ENCODE data around the gene SYCP2L. TPM values are rescaled to one million over a fixed set of nuclear protein-coding genes. Genes with fewer than 3 reads are reported as not detected.

The SYCP2L gene
- total and polyA plus RNA-seq, 3 donors from 2014 or later = 5.4 to 8.7 (median 6.9) TPM

Other genes with a start within 250 kb of the SYCP2L start
- 10 to 100 TPM in 1 of 2 donors, 1 to 10 TPM in 1; 7.9 to 14.3 TPM for gene C6orf52, start 192.4 kb upstream of the SYCP2L start, total RNA-seq
- 21.7 TPM for gene C6orf52, start 192.4 kb upstream of the SYCP2L start, polyA plus RNA-seq (ENCODE audit: insufficient read depth, low read depth, low replicate concordance)
- 10 to 100 TPM; 11.0 to 12.5 TPM for gene PAK1IP1, start 192.1 kb upstream of the SYCP2L start, total RNA-seq
- gene PAK1IP1, start 192.1 kb upstream of the SYCP2L start, polyA plus RNA-seq (ENCODE audit: insufficient read depth, low read depth, low replicate concordance) = 9.5 TPM
- gene TMEM14C, start 164.0 kb upstream of the SYCP2L start, total RNA-seq = 10 to 100 TPM; 71.3 to 83.4 TPM
- 90.1 TPM for gene TMEM14C, start 164.0 kb upstream of the SYCP2L start, polyA plus RNA-seq (ENCODE audit: insufficient read depth, low read depth, low replicate concordance)
- gene TMEM14B, start 139.2 kb upstream of the SYCP2L start, total RNA-seq = 100 to 1,000 TPM in 1 of 2 donors, 10 to 100 TPM in 1; 91.7 to 106 TPM
- 63.8 TPM for gene TMEM14B, start 139.2 kb upstream of the SYCP2L start, polyA plus RNA-seq (ENCODE audit: insufficient read depth, low read depth, low replicate concordance)
- gene MAK, start 48.5 kb upstream of the SYCP2L start, total RNA-seq = 1 to 10 TPM; 5.3 to 9.4 TPM
- gene MAK, start 48.5 kb upstream of the SYCP2L start, polyA plus RNA-seq (ENCODE audit: insufficient read depth, low read depth, low replicate concordance) = 21.2 TPM
- 1 to 10 TPM; 1.0 to 1.2 TPM for gene GCM2, start 5.0 kb upstream of the SYCP2L start, total RNA-seq
- gene GCM2, start 5.0 kb upstream of the SYCP2L start, polyA plus RNA-seq (ENCODE audit: insufficient read depth, low read depth, low replicate concordance) = 0.90 TPM
- 10 to 100 TPM; 25.0 to 30.7 TPM for gene ELOVL2, start 157.3 kb downstream of the SYCP2L start, total RNA-seq
- gene ELOVL2, start 157.3 kb downstream of the SYCP2L start, polyA plus RNA-seq (ENCODE audit: insufficient read depth, low read depth, low replicate concordance) = 26.7 TPM
- gene SMIM13, start 206.8 kb downstream of the SYCP2L start, total RNA-seq = 10 to 100 TPM in 1 of 2 donors, 1 to 10 TPM in 1; 8.9 to 13.2 TPM
- 7.2 TPM for gene SMIM13, start 206.8 kb downstream of the SYCP2L start, polyA plus RNA-seq (ENCODE audit: insufficient read depth, low read depth, low replicate concordance)
- not detected for gene ERVFRD-1, start 224.7 kb downstream of the SYCP2L start, total RNA-seq
- gene ERVFRD-1, start 224.7 kb downstream of the SYCP2L start, polyA plus RNA-seq (ENCODE audit: insufficient read depth, low read depth, low replicate concordance) = 0.16 TPM

All from testis (tissue), 3 donors.